ENCODE results near the gene FNDC10. TPM values are rescaled to one million over a fixed set of nuclear protein-coding genes. Genes with fewer than 3 reads are reported as not detected.
A peak's percentile ranks its signal among the peaks of the same experiment; 100 is the strongest.

Gene FNDC10
- total RNA-seq, 1 donor from 2014 or later = 7.4 TPM

DNA sequence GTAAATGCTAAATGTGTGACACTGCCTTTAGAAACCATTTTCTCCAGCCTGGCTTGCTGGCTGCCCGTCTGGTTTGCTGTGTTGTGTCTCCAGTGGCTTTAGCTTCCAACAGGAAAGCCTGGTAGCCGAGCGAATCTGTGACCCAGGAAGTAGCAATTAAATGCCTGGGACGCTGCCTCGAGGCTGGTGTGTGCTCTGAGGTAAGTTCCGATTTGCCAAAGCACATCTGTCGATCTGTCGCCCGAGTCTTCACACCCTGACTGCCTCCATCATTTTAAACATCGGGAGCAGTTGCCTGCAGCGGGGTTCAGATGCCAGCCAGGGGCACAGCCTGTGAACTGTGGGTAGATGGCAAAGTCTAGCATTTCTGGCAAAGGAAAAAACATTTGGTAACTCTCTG lies 17.6 kb upstream of the FNDC10 start:
- DNase-seq (ENCODE audit: low read depth) (no peak), FAIRE-seq (no peak)
- Mint-ChIP-seq H3K27me3 (ENCODE audit: low read depth, unreplicated experiment) (no peaks in the 10 kb centered on the region), H3K4me3 (ENCODE audit: unreplicated experiment) (peak overlapping the region; percentile 92), H3K4me1 (ENCODE audit: low read depth, unreplicated experiment) (peaks cover 14% of the 10 kb centered on the region), H3K27ac (ENCODE audit: unreplicated experiment) (peak overlapping the region; percentile 18), H3K36me3 (ENCODE audit: low read depth, unreplicated experiment) (peaks cover 4% of the 10 kb centered on the region), H3K9me3 (ENCODE audit: unreplicated experiment) (no peaks in the 10 kb centered on the region)
- peaks cover 29% of the 10 kb centered on the region for H3K4me1 ChIP-seq (ENCODE audit: insufficient read depth, low read length)
- peaks cover 45% of the 10 kb centered on the region for H3K79me2 ChIP-seq (ENCODE audit: insufficient read depth, low read length)
- peak overlapping the region; percentile 100 for H3K9ac ChIP-seq (ENCODE audit: low read length)
- peak overlapping the region; percentile 77 for H3K4me3 ChIP-seq (ENCODE audit: insufficient read depth, low read depth, low read length)
- peak overlapping the region; percentile 95 for H3K4me2 ChIP-seq (ENCODE audit: low read length)
- no peak overlapping the region for H2AFZ ChIP-seq (ENCODE audit: low read depth, low read length)
- peaks cover 76% of the 10 kb centered on the region for H4K20me1 ChIP-seq (ENCODE audit: insufficient read depth, low read length)
- H3K36me3 ChIP-seq (ENCODE audit: insufficient read depth, low read length) = peaks cover 3% of the 10 kb centered on the region
- TF ChIP-seq, protein P1, sequence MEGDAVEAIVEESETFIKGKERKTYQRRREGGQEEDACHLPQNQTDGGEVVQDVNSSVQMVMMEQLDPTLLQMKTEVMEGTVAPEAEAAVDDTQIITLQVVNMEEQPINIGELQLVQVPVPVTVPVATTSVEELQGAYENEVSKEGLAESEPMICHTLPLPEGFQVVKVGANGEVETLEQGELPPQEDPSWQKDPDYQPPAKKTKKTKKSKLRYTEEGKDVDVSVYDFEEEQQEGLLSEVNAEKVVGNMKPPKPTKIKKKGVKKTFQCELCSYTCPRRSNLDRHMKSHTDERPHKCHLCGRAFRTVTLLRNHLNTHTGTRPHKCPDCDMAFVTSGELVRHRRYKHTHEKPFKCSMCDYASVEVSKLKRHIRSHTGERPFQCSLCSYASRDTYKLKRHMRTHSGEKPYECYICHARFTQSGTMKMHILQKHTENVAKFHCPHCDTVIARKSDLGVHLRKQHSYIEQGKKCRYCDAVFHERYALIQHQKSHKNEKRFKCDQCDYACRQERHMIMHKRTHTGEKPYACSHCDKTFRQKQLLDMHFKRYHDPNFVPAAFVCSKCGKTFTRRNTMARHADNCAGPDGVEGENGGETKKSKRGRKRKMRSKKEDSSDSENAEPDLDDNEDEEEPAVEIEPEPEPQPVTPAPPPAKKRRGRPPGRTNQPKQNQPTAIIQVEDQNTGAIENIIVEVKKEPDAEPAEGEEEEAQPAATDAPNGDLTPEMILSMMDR (IDR thresholded peaks at IDR 0.05; ENCODE audit: insufficient read depth, low read depth, low read length) = no peak
- TF ChIP-seq EZH2 (IDR thresholded peaks at IDR 0.05; ENCODE audit: insufficient read depth, low read length) = no peak
- no peak overlapping the region for H3K27ac ChIP-seq (ENCODE audit: low read depth, low read length)
- H3K9me3 ChIP-seq (ENCODE audit: insufficient read depth, low read depth, low read length) = no peaks in the 10 kb centered on the region
- H3K27me3 ChIP-seq (ENCODE audit: insufficient read depth, low read length) = no peaks in the 10 kb centered on the region

GRCh38 chr1:1616838-1617237 lies 16.9 kb upstream of the FNDC10 start:
- H3K4me1 ChIP-seq (ENCODE audit: insufficient read depth, low read length) = peaks cover 24% of the 10 kb centered on the region
- H3K27ac Mint-ChIP-seq (ENCODE audit: unreplicated experiment) = no peak overlapping the region

More at GRCh38 chr1:1616838-1617237, 16.9 kb upstream of the FNDC10 start:
- Histone ChIP-seq H3K27ac (ENCODE audit: low read depth, low read length) (no peak overlapping the region), H2AFZ (ENCODE audit: low read depth, low read length) (no peak overlapping the region), H3K79me2 (ENCODE audit: insufficient read depth, low read length) (peaks cover 45% of the 10 kb centered on the region), H3K9ac (ENCODE audit: low read length) (peak overlapping the region; percentile 100), H3K27me3 (ENCODE audit: insufficient read depth, low read length) (no peaks in the 10 kb centered on the region), H4K20me1 (ENCODE audit: insufficient read depth, low read length) (peaks cover 74% of the 10 kb centered on the region), H3K4me3 (ENCODE audit: insufficient read depth, low read depth, low read length) (peak overlapping the region; percentile 77), H3K4me2 (ENCODE audit: low read length) (peak overlapping the region; percentile 95), H3K9me3 (ENCODE audit: insufficient read depth, low read depth, low read length) (no peaks in the 10 kb centered on the region), H3K36me3 (ENCODE audit: insufficient read depth, low read length) (peaks cover 3% of the 10 kb centered on the region)
- Mint-ChIP-seq H3K9me3 (ENCODE audit: unreplicated experiment) (no peaks in the 10 kb centered on the region), H3K4me1 (ENCODE audit: low read depth, unreplicated experiment) (peaks cover 9% of the 10 kb centered on the region), H3K36me3 (ENCODE audit: low read depth, unreplicated experiment) (peaks cover 6% of the 10 kb centered on the region), H3K4me3 (ENCODE audit: unreplicated experiment) (peak overlapping the region; percentile 92), H3K27me3 (ENCODE audit: low read depth, unreplicated experiment) (no peaks in the 10 kb centered on the region)
- TF ChIP-seq, protein P1 (IDR thresholded peaks at IDR 0.05; ENCODE audit: insufficient read depth, low read depth, low read length) = no peak
- TF ChIP-seq EZH2 (IDR thresholded peaks at IDR 0.05; ENCODE audit: insufficient read depth, low read length) = no peak
- DNase-seq (ENCODE audit: low read depth) = no peak
- no peak for FAIRE-seq
